ENCODE data around the gene CPNE5.

CPNE5 gene

GRCh38 chr6:36717231-36717825 is 121.9 kb downstream of the CPNE5 start:
- H3K4me3 ChIP-seq (ENCODE audit: severe bottlenecking), result no peak overlapping the region
- H3K9me3 ChIP-seq (ENCODE audit: severe bottlenecking), result no peaks in the 10 kb centered on the region
- H3K27me3 ChIP-seq (ENCODE audit: insufficient read depth, poor library complexity, severe bottlenecking), result no peaks in the 10 kb centered on the region
- DNase-seq (ENCODE audit: low spot score), result no peak
- no peak overlapping the region for H3K27ac ChIP-seq (ENCODE audit: poor library complexity, severe bottlenecking)
- H3K4me1 ChIP-seq (ENCODE audit: insufficient read depth, poor library complexity, severe bottlenecking), result peaks cover 6% of the 10 kb centered on the region
- TF ChIP-seq CTCF (IDR thresholded peaks at IDR 0.05; ENCODE audit: poor library complexity, severe bottlenecking), result no peak
- ATAC-seq (ENCODE audit: low read depth), result no peak
- no peaks in the 10 kb centered on the region for H3K36me3 ChIP-seq (ENCODE audit: low read depth)

GRCh38 chr6:36716476-36717093 is 122.7 kb downstream of the CPNE5 start:
- no peak overlapping the region for H3K4me3 ChIP-seq (ENCODE audit: severe bottlenecking)
- H3K36me3 ChIP-seq (ENCODE audit: low read depth), result no peaks in the 10 kb centered on the region
- H3K27me3 ChIP-seq (ENCODE audit: insufficient read depth, poor library complexity, severe bottlenecking), result no peaks in the 10 kb centered on the region
- ATAC-seq (ENCODE audit: low read depth), result peak; percentile 40; the same call in 2 of the 3 replicates
- peaks cover 6% of the 10 kb centered on the region for H3K4me1 ChIP-seq (ENCODE audit: insufficient read depth, poor library complexity, severe bottlenecking)
- TF ChIP-seq CTCF (IDR thresholded peaks at IDR 0.05; ENCODE audit: poor library complexity, severe bottlenecking), result no peak
- no peak overlapping the region for H3K27ac ChIP-seq (ENCODE audit: poor library complexity, severe bottlenecking)
- no peaks in the 10 kb centered on the region for H3K9me3 ChIP-seq (ENCODE audit: severe bottlenecking)
- DNase-seq (ENCODE audit: low spot score), result no peak

- H3K27me3 ChIP-seq (ENCODE audit: insufficient read depth, poor library complexity, severe bottlenecking), result no peaks in the 10 kb centered on the region
- H3K27ac ChIP-seq (ENCODE audit: poor library complexity, severe bottlenecking), result no peak overlapping the region
- no peak for TF ChIP-seq CTCF (IDR thresholded peaks at IDR 0.05; ENCODE audit: poor library complexity, severe bottlenecking)
- H3K9me3 ChIP-seq (ENCODE audit: severe bottlenecking), result no peaks in the 10 kb centered on the region
- DNase-seq (ENCODE audit: low spot score) (no peak), ATAC-seq (ENCODE audit: low read depth) (no peak)
- no peak overlapping the region for H3K4me3 ChIP-seq (ENCODE audit: severe bottlenecking)
- no peaks in the 10 kb centered on the region for H3K36me3 ChIP-seq (ENCODE audit: low read depth)
- H3K4me1 ChIP-seq (ENCODE audit: insufficient read depth, poor library complexity, severe bottlenecking), result peaks cover 6% of the 10 kb centered on the region
Measured at GRCh38 chr6:36715469-36715868, 123.8 kb downstream of the CPNE5 start.

GRCh38 chr6:36714511-36714910 is 124.7 kb downstream of the CPNE5 start:
- TF ChIP-seq CTCF (IDR thresholded peaks at IDR 0.05; ENCODE audit: poor library complexity, severe bottlenecking), result no peak
- Histone ChIP-seq H3K4me3 (ENCODE audit: severe bottlenecking) (no peak overlapping the region), H3K27me3 (ENCODE audit: insufficient read depth, poor library complexity, severe bottlenecking) (no peaks in the 10 kb centered on the region), H3K4me1 (ENCODE audit: insufficient read depth, poor library complexity, severe bottlenecking) (peaks cover 6% of the 10 kb centered on the region), H3K9me3 (ENCODE audit: severe bottlenecking) (no peaks in the 10 kb centered on the region), H3K27ac (ENCODE audit: poor library complexity, severe bottlenecking) (no peak overlapping the region), H3K36me3 (ENCODE audit: low read depth) (no peaks in the 10 kb centered on the region)
- ATAC-seq (ENCODE audit: low read depth), result no peak
- DNase-seq (ENCODE audit: low spot score), result no peak

- DNase-seq (ENCODE audit: low spot score) (no peak), ATAC-seq (ENCODE audit: low read depth) (no peak)
- Histone ChIP-seq H3K27me3 (ENCODE audit: insufficient read depth, poor library complexity, severe bottlenecking) (no peaks in the 10 kb centered on the region), H3K9me3 (ENCODE audit: severe bottlenecking) (no peaks in the 10 kb centered on the region), H3K27ac (ENCODE audit: poor library complexity, severe bottlenecking) (no peak overlapping the region), H3K4me1 (ENCODE audit: insufficient read depth, poor library complexity, severe bottlenecking) (peaks cover 6% of the 10 kb centered on the region), H3K4me3 (ENCODE audit: severe bottlenecking) (no peak overlapping the region), H3K36me3 (ENCODE audit: low read depth) (no peaks in the 10 kb centered on the region)
- no peak for TF ChIP-seq CTCF (IDR thresholded peaks at IDR 0.05; ENCODE audit: poor library complexity, severe bottlenecking)
Measured at GRCh38 chr6:36713846-36714245, 125.4 kb downstream of the CPNE5 start.

All from RWPE2 (cell line).